Measurements from ENCODE around the gene RAB21.
"Not testable (repeated sequence)": the region's sequence is repeated elsewhere in the genome, so short reads cannot be mapped to it uniquely, and the experiment has no call there.

Gene RAB21

GRCh38 chr12:71795901-71796300 is 41.2 kb downstream of the RAB21 start:
- no peak for DNase-seq (ENCODE audit: low read depth, low spot score)

- DNase-seq (ENCODE audit: low read depth, low spot score): no peak
These were observed 42.9 kb downstream of the RAB21 start for GRCh38 chr12:71797531-71797930.

- DNase-seq (ENCODE audit: low read depth, low spot score): no peak
These were observed 44.4 kb downstream of the RAB21 start for GRCh38 chr12:71799106-71799505.

GRCh38 chr12:71800177-71800576 is 45.5 kb downstream of the RAB21 start:
- no peak for DNase-seq (ENCODE audit: low read depth, low spot score)

- no peak for DNase-seq (ENCODE audit: low read depth, low spot score)
These were observed 49.8 kb downstream of the RAB21 start for GRCh38 chr12:71804505-71804904.

GRCh38 chr12:71810921-71811320 is 56.3 kb downstream of the RAB21 start:
- no peak for DNase-seq (ENCODE audit: low read depth, low spot score)

- DNase-seq (ENCODE audit: low read depth, low spot score): not testable (repeated sequence)
These were observed 60.6 kb downstream of the RAB21 start for GRCh38 chr12:71815242-71815641.

GRCh38 chr12:71822088-71822487 is 67.4 kb downstream of the RAB21 start:
- not testable (repeated sequence) for DNase-seq (ENCODE audit: low read depth, low spot score)

- no peak for DNase-seq (ENCODE audit: low read depth, low spot score)
These were observed 74.2 kb downstream of the RAB21 start for GRCh38 chr12:71828813-71829212.

GRCh38 chr12:71837356-71837755 is 82.7 kb downstream of the RAB21 start:
- no peak for DNase-seq (ENCODE audit: low read depth, low spot score)

- DNase-seq (ENCODE audit: low read depth, low spot score): no peak
These were observed 83.6 kb downstream of the RAB21 start for GRCh38 chr12:71838231-71838630.

GRCh38 chr12:71838676-71839075 is 84.0 kb downstream of the RAB21 start:
- no peak for DNase-seq (ENCODE audit: low read depth, low spot score)

- DNase-seq (ENCODE audit: low read depth, low spot score): no peak
These were observed 85.7 kb downstream of the RAB21 start for GRCh38 chr12:71840231-71840847.

GRCh38 chr12:71846322-71846940 is 91.8 kb downstream of the RAB21 start:
- DNase-seq (ENCODE audit: low read depth, low spot score): no peak

- no peak for DNase-seq (ENCODE audit: low read depth, low spot score)
These were observed 93.5 kb downstream of the RAB21 start for GRCh38 chr12:71848212-71848611.

- DNase-seq (ENCODE audit: low read depth, low spot score): no peak
These were observed 94.6 kb downstream of the RAB21 start for GRCh38 chr12:71849109-71849851.

Measured in activated naive CD8-positive, alpha-beta T cell treated with anti-CD3 and anti-CD28 coated beads, Interleukin-2, amount 50 U/mL, for 16 hours (primary cell).